Urinary bladder (tissue), 4 donors: ENCODE data around the gene KCNK3. TPM values are rescaled to one million over a fixed set of nuclear protein-coding genes. Genes with fewer than 3 reads are reported as not detected.

ENCODE experiments used
- DNase-seq: peaks from one replicate; pipeline ENCODE4 v3.0.0-alpha.2; 2015; ENCODE audit errors: extremely low spot score
- H3K27ac ChIP-seq: one replicate; pipeline ENCODE4 v1.5.1; 2013; ENCODE audit warnings: low read depth, mild to moderate bottlenecking, moderate library complexity
- H3K36me3 ChIP-seq: one replicate; pipeline ENCODE4 v1.6.1; 2013; ENCODE audit warnings: mild to moderate bottlenecking, moderate library complexity; ENCODE audit not compliant: insufficient read depth
- H3K4me1 ChIP-seq: one replicate; pipeline ENCODE4 v1.6.1; 2013; ENCODE audit warnings: mild to moderate bottlenecking, moderate library complexity; ENCODE audit not compliant: insufficient read depth
- H3K4me3 ChIP-seq: one replicate; pipeline ENCODE4 v1.5.1; 2013; ENCODE audit warnings: low read depth, low read length
- WGBS: extraction: QIAGEN DNeasy Blood & Tissue Kit; methylation state at CpG from one replicate; pipeline ENCODE4 v1.1.7; 2013; 5-methylcytosine and 5-hydroxymethylcytosine counted together
- polyA plus RNA-seq: library from polyadenylated mRNA; stranded (reverse); fragments of 200-250 nt; gene quantifications from one replicate; pipeline ENCODE4 v1.2.3, GENCODE V29; 2013
- small RNA-seq: library from RNA; depleted of rRNA; stranded (forward); fragments of <200 nt; gene quantifications from one replicate; pipeline ENCODE3, GENCODE V24; 2014
- total RNA-seq: library from RNA; depleted of rRNA; stranded (reverse); fragments of >200 nt; gene quantifications from one replicate; pipeline ENCODE4 v1.2.3, GENCODE V29; 2014
- donor health status: healthy with polysubstance abuse.
- donor health status: healthy.

KCNK3 gene
- total and polyA plus RNA-seq, 2 donors, result 4.7 to 11.4 TPM

DNA sequence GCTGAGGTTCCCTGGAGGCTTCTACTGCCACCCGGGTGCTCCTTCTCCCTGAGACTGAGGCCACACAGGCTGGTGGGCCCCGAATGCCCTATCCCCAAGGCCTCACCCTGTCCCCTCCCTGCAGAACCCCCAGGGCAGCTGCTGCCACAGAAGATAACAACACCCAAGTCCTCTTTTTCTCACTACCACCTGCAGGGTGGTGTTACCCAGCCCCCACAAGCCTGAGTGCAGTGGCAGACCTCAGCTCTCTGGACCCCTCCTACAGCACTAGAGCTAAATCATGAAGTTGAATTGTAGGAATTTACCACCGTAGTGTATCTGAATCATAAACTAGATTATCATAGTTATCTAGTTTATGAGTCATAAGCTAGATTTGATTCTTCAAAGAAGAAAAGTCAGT is 86.0 kb downstream of the KCNK3 start:
- DNase-seq, result no peak
- 77% methylated on average over 3 of the region's 3 CpGs for WGBS
- no peaks in the 10 kb centered on the region for H3K36me3 ChIP-seq

DNA sequence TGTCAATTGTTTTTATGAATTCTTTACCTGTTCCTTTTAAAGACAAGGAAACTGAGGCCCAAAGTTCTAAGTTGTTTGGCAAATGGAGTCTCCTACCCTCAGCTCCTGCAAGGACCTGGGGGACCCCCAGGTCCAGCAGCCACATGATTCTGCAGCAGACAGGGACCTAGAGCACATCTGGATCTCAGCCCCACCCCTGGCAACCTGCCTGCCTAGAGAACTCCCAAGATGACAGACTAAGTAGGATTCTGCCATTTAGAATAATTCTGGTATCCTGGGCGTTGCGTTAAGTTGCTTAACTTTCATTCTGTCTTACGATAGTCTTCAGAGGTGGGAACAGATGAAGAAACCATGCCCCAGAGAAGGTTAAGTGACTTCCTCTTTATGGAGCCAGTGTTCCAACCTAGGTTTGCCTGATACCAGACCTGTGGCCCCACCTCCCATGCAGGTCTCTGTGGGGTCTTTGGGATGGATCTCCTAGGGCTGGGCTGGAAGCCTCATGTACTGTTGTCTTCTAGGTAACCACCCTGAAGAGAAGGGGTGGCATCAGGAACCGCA is 87.8 kb downstream of the KCNK3 start:
- H3K27ac ChIP-seq, result no peak overlapping the region
- no peak for DNase-seq
- 92% methylated on average over 4 of the region's 4 CpGs for WGBS
- no peak overlapping the region for H3K4me3 ChIP-seq
- H3K4me1 ChIP-seq, result no peaks in the 10 kb centered on the region
- no peaks in the 10 kb centered on the region for H3K36me3 ChIP-seq

More for the DNA sequence above, 86.0 kb downstream of the KCNK3 start:
- Histone ChIP-seq H3K4me3 (no peak overlapping the region), H3K27ac (no peak overlapping the region), H3K4me1 (no peaks in the 10 kb centered on the region)

Small RNA genes lying within 50 kb of the gene (small RNA-seq; reads per million reads assigned to genes)
- not detected for gene AC015977.1

Other genes starting within 250 kb of the KCNK3 start
- gene OTOF, start 214.6 kb upstream of the KCNK3 start, total RNA-seq, result 0.32 TPM
- 0.10 TPM for gene OTOF, start 214.6 kb upstream of the KCNK3 start, polyA plus RNA-seq
- not detected for gene CIB4, start 51.4 kb upstream of the KCNK3 start, total RNA-seq
- not detected for gene CIB4, start 51.4 kb upstream of the KCNK3 start, polyA plus RNA-seq
- gene SLC35F6, start 71.6 kb downstream of the KCNK3 start, total RNA-seq, result 12.4 TPM
- gene SLC35F6, start 71.6 kb downstream of the KCNK3 start, polyA plus RNA-seq, result 18.8 TPM
- 6.1 TPM for gene CENPA, start 93.3 kb downstream of the KCNK3 start, total RNA-seq
- 0.53 TPM for gene CENPA, start 93.3 kb downstream of the KCNK3 start, polyA plus RNA-seq
- 1.2 TPM for gene DPYSL5, start 155.4 kb downstream of the KCNK3 start, total RNA-seq
- gene DPYSL5, start 155.4 kb downstream of the KCNK3 start, polyA plus RNA-seq, result 0.43 TPM